ENCODE results near the gene FGF1.

GRCh38 chr5:142658278-142658677, 27.6 kb downstream of the FGF1 start:
- no peak for TF ChIP-seq BHLHE40 (IDR thresholded peaks at IDR 0.05; ENCODE audit: borderline replicate concordance)
- TF ChIP-seq FOXA1 (IDR thresholded peaks at IDR 0.05): no peak
- no peak for TF ChIP-seq SP1 (IDR thresholded peaks at IDR 0.05)
- TF ChIP-seq PKNOX1 (IDR thresholded peaks at IDR 0.05): no peak
- no peak for TF ChIP-seq SUZ12 (IDR thresholded peaks at IDR 0.05)
- TF ChIP-seq TARDBP (IDR thresholded peaks at IDR 0.05): no peak
- TF ChIP-seq NFRKB (IDR thresholded peaks at IDR 0.05): no peak
- no peak for TF ChIP-seq ELF4 (IDR thresholded peaks at IDR 0.05)
- TF ChIP-seq ARNT (IDR thresholded peaks at IDR 0.05): no peak
